ENCODE data around the gene ASCC3.

Gene ASCC3

GRCh38 chr6:100627911-100628758 is 253.0 kb downstream of the ASCC3 start:
- WGBS, 2 experiments (ENCODE audit: insufficient coverage in 2 of 2), result 90 to 93% methylated on average over 2 of the region's 3 CpGs
- peaks cover 26% of the 10 kb centered on the region for H3K36me3 ChIP-seq (ENCODE audit: control insufficient read depth, insufficient read depth, low read length)

GRCh38 chr6:100626721-100627120 is 254.4 kb downstream of the ASCC3 start:
- WGBS, 2 experiments (ENCODE audit: insufficient coverage in 2 of 2), result no CpG with 5 or more reads among the region's 1 CpG
- Histone ChIP-seq H3K27ac (ENCODE audit: low read depth, low read length, severe bottlenecking) (no peak overlapping the region), H3K4me3 (ENCODE audit: extremely low read depth, insufficient read depth, low read length, poor library complexity, severe bottlenecking) (no peak overlapping the region), H3K36me3 (ENCODE audit: control insufficient read depth, insufficient read depth, low read length) (peaks cover 36% of the 10 kb centered on the region), H3K4me1 (ENCODE audit: control insufficient read depth, insufficient read depth, low read length, poor library complexity, severe bottlenecking) (no peaks in the 10 kb centered on the region), H3K9me3 (ENCODE audit: control insufficient read depth, low read length) (no peaks in the 10 kb centered on the region)

More at GRCh38 chr6:100627911-100628758, 253.0 kb downstream of the ASCC3 start:
- no peaks in the 10 kb centered on the region for H3K9me3 ChIP-seq (ENCODE audit: control insufficient read depth, low read length)
- H3K27ac ChIP-seq (ENCODE audit: low read depth, low read length, severe bottlenecking), result no peak overlapping the region
- H3K4me1 ChIP-seq (ENCODE audit: control insufficient read depth, insufficient read depth, low read length, poor library complexity, severe bottlenecking), result no peaks in the 10 kb centered on the region
- H3K4me3 ChIP-seq (ENCODE audit: extremely low read depth, insufficient read depth, low read length, poor library complexity, severe bottlenecking), result no peak overlapping the region

- Histone ChIP-seq H3K9me3 (ENCODE audit: control insufficient read depth, low read length) (no peaks in the 10 kb centered on the region), H3K4me3 (ENCODE audit: extremely low read depth, insufficient read depth, low read length, poor library complexity, severe bottlenecking) (no peak overlapping the region), H3K36me3 (ENCODE audit: control insufficient read depth, insufficient read depth, low read length) (peaks cover 49% of the 10 kb centered on the region), H3K27ac (ENCODE audit: low read depth, low read length, severe bottlenecking) (no peak overlapping the region), H3K4me1 (ENCODE audit: control insufficient read depth, insufficient read depth, low read length, poor library complexity, severe bottlenecking) (no peaks in the 10 kb centered on the region)
- whole genome bisulfite sequencing, 2 experiments (ENCODE audit: insufficient coverage in 2 of 2), result 83 to 100% methylated on average over 1 of the region's 2 CpGs
Measured at GRCh38 chr6:100622907-100623692, 258.0 kb downstream of the ASCC3 start.

- Histone ChIP-seq H3K27ac (ENCODE audit: low read depth, low read length, severe bottlenecking) (no peak overlapping the region), H3K36me3 (ENCODE audit: control insufficient read depth, insufficient read depth, low read length) (peaks cover 43% of the 10 kb centered on the region), H3K9me3 (ENCODE audit: control insufficient read depth, low read length) (no peaks in the 10 kb centered on the region), H3K4me1 (ENCODE audit: control insufficient read depth, insufficient read depth, low read length, poor library complexity, severe bottlenecking) (no peaks in the 10 kb centered on the region), H3K4me3 (ENCODE audit: extremely low read depth, insufficient read depth, low read length, poor library complexity, severe bottlenecking) (no peak overlapping the region)
- WGBS, 2 experiments (ENCODE audit: insufficient coverage in 2 of 2), result 100% methylated on average over 1 of the region's 3 CpGs
Measured at GRCh38 chr6:100620085-100620840, 260.9 kb downstream of the ASCC3 start.

- no peaks in the 10 kb centered on the region for H3K4me1 ChIP-seq (ENCODE audit: control insufficient read depth, insufficient read depth, low read length, poor library complexity, severe bottlenecking)
- peaks cover 38% of the 10 kb centered on the region for H3K36me3 ChIP-seq (ENCODE audit: control insufficient read depth, insufficient read depth, low read length)
- H3K4me3 ChIP-seq (ENCODE audit: extremely low read depth, insufficient read depth, low read length, poor library complexity, severe bottlenecking), result no peak overlapping the region
- H3K27ac ChIP-seq (ENCODE audit: low read depth, low read length, severe bottlenecking), result no peak overlapping the region
- H3K9me3 ChIP-seq (ENCODE audit: control insufficient read depth, low read length), result no peaks in the 10 kb centered on the region
- WGBS, 2 experiments (ENCODE audit: insufficient coverage in 2 of 2), result 100% methylated on average over 2 of the region's 4 CpGs
Measured at GRCh38 chr6:100618351-100618671, 262.8 kb downstream of the ASCC3 start.

GRCh38 chr6:100617633-100618350 is 263.3 kb downstream of the ASCC3 start:
- Histone ChIP-seq H3K9me3 (ENCODE audit: control insufficient read depth, low read length) (no peaks in the 10 kb centered on the region), H3K27ac (ENCODE audit: low read depth, low read length, severe bottlenecking) (no peak overlapping the region)
- WGBS, 2 experiments (ENCODE audit: insufficient coverage in 2 of 2), result 88 to 95% methylated on average over 2 to 3 of the region's 4 CpGs

GRCh38 chr6:100614933-100615332 is 266.2 kb downstream of the ASCC3 start:
- Histone ChIP-seq H3K4me3 (ENCODE audit: extremely low read depth, insufficient read depth, low read length, poor library complexity, severe bottlenecking) (no peak overlapping the region), H3K4me1 (ENCODE audit: control insufficient read depth, insufficient read depth, low read length, poor library complexity, severe bottlenecking) (no peaks in the 10 kb centered on the region), H3K9me3 (ENCODE audit: control insufficient read depth, low read length) (no peaks in the 10 kb centered on the region), H3K27ac (ENCODE audit: low read depth, low read length, severe bottlenecking) (no peak overlapping the region), H3K36me3 (ENCODE audit: control insufficient read depth, insufficient read depth, low read length) (peaks cover 14% of the 10 kb centered on the region)
- WGBS, 2 experiments (ENCODE audit: insufficient coverage in 2 of 2), result 89 to 96% methylated on average over 5 to 7 of the region's 8 CpGs

More at GRCh38 chr6:100617633-100618350, 263.3 kb downstream of the ASCC3 start:
- H3K36me3 ChIP-seq (ENCODE audit: control insufficient read depth, insufficient read depth, low read length), result peaks cover 35% of the 10 kb centered on the region
- no peaks in the 10 kb centered on the region for H3K4me1 ChIP-seq (ENCODE audit: control insufficient read depth, insufficient read depth, low read length, poor library complexity, severe bottlenecking)
- no peak overlapping the region for H3K4me3 ChIP-seq (ENCODE audit: extremely low read depth, insufficient read depth, low read length, poor library complexity, severe bottlenecking)

GRCh38 chr6:100614386-100614785 is 266.7 kb downstream of the ASCC3 start:
- no peak overlapping the region for H3K27ac ChIP-seq (ENCODE audit: low read depth, low read length, severe bottlenecking)
- H3K9me3 ChIP-seq (ENCODE audit: control insufficient read depth, low read length), result no peaks in the 10 kb centered on the region
- peaks cover 14% of the 10 kb centered on the region for H3K36me3 ChIP-seq (ENCODE audit: control insufficient read depth, insufficient read depth, low read length)
- H3K4me3 ChIP-seq (ENCODE audit: extremely low read depth, insufficient read depth, low read length, poor library complexity, severe bottlenecking), result no peak overlapping the region
- no CpG with 5 or more reads among the region's 4 CpGs for WGBS, 2 experiments (ENCODE audit: insufficient coverage in 2 of 2)
- H3K4me1 ChIP-seq (ENCODE audit: control insufficient read depth, insufficient read depth, low read length, poor library complexity, severe bottlenecking), result no peaks in the 10 kb centered on the region

GRCh38 chr6:100613656-100614055 is 267.5 kb downstream of the ASCC3 start:
- no peak overlapping the region for H3K4me3 ChIP-seq (ENCODE audit: extremely low read depth, insufficient read depth, low read length, poor library complexity, severe bottlenecking)
- no peaks in the 10 kb centered on the region for H3K4me1 ChIP-seq (ENCODE audit: control insufficient read depth, insufficient read depth, low read length, poor library complexity, severe bottlenecking)
- H3K36me3 ChIP-seq (ENCODE audit: control insufficient read depth, insufficient read depth, low read length), result peaks cover 10% of the 10 kb centered on the region
- WGBS, 2 experiments (ENCODE audit: insufficient coverage in 2 of 2), result no CpG with 5 or more reads among the region's 3 CpGs
- H3K27ac ChIP-seq (ENCODE audit: low read depth, low read length, severe bottlenecking), result no peak overlapping the region
- H3K9me3 ChIP-seq (ENCODE audit: control insufficient read depth, low read length), result no peaks in the 10 kb centered on the region

- no peak overlapping the region for H3K27ac ChIP-seq (ENCODE audit: low read depth, low read length, severe bottlenecking)
- no CpG with 5 or more reads among the region's 2 CpGs for WGBS, 2 experiments (ENCODE audit: insufficient coverage in 2 of 2)
- no peaks in the 10 kb centered on the region for H3K9me3 ChIP-seq (ENCODE audit: control insufficient read depth, low read length)
- no peaks in the 10 kb centered on the region for H3K4me1 ChIP-seq (ENCODE audit: control insufficient read depth, insufficient read depth, low read length, poor library complexity, severe bottlenecking)
- no peaks in the 10 kb centered on the region for H3K36me3 ChIP-seq (ENCODE audit: control insufficient read depth, insufficient read depth, low read length)
- no peak overlapping the region for H3K4me3 ChIP-seq (ENCODE audit: extremely low read depth, insufficient read depth, low read length, poor library complexity, severe bottlenecking)
Measured at GRCh38 chr6:100612094-100612493, 269.0 kb downstream of the ASCC3 start.

All from mesodermal cell (in vitro differentiated cells).